C4-2B (cell line): Measurements from ENCODE around the gene GPR150.

Source experiments
- CTCF ChIP-seq: fragments of 450-650 bp; conservative IDR thresholded peaks from 2 replicates; pipeline ENCODE4 v1.5.1; 2017; ENCODE audit warnings: mild to moderate bottlenecking
- ZFX ChIP-seq: fragments of 450-650 bp; IDR thresholded peaks from 2 replicates; pipeline ENCODE4 v1.6.1; 2017

GRCh38 chr5:95623706-95624105 lies 3.8 kb downstream of the GPR150 start:
- TF ChIP-seq CTCF = no peak
- no peak for TF ChIP-seq ZFX
